ENCODE measurements around the gene CRACDL. TPM values are rescaled to one million over a fixed set of nuclear protein-coding genes. Genes with fewer than 3 reads are reported as not detected.

CRACDL gene
- total and polyA plus RNA-seq, 12 donors, result 0.33 to 3.4 (median 2.1) TPM

GRCh38 chr2:98808546-98808945 lies 127.5 kb downstream of the CRACDL start:
- intact Hi-C loops (cut with DNase I), result no loop called here
- Histone ChIP-seq H3K27ac (no peak overlapping the region), H3K4me3 (no peak overlapping the region), H3K4me1 (replicated peaks in 1 of 2) (peaks cover 0 to 14% of the 10 kb centered on the region in 2 donors), H3K36me3 (replicated peaks in 1 of 2) (no peaks in the 10 kb centered on the region), H3K27me3 (no peaks in the 10 kb centered on the region), H3K9me3 (replicated peaks in 1 of 3) (no peaks in the 10 kb centered on the region)
- DNase-seq, result no peak
- WGBS, 4 donors, result 85 to 91% (median 87%) methylated on average over 3 of the region's 3 CpGs; no CpG with 5 or more reads in 1 of the 4 donors
- TF ChIP-seq POLR2A (IDR thresholded peaks at IDR 0.05) (no peak), CTCF (IDR thresholded peaks at IDR 0.05) (no peak)

GRCh38 chr2:98807929-98808328 lies 128.1 kb downstream of the CRACDL start:
- H3K4me3 ChIP-seq, result no peak overlapping the region
- no peaks in the 10 kb centered on the region for H3K36me3 ChIP-seq (replicated peaks in 1 of 2)
- peaks cover 0 to 14% of the 10 kb centered on the region in 2 donors for H3K4me1 ChIP-seq (replicated peaks in 1 of 2)
- H3K9me3 ChIP-seq (replicated peaks in 1 of 3), result no peaks in the 10 kb centered on the region
- no peak overlapping the region for H3K27ac ChIP-seq
- 80 to 94% (median 83%) methylated on average over 5 to 9 of the region's 9 CpGs for WGBS, 4 donors
- H3K27me3 ChIP-seq, result no peaks in the 10 kb centered on the region
- no peak for DNase-seq
- intact Hi-C loops (cut with DNase I), result no loop called here
- TF ChIP-seq CTCF (IDR thresholded peaks at IDR 0.05), result no peak
- no peak for TF ChIP-seq POLR2A (IDR thresholded peaks at IDR 0.05)

- no peak for TF ChIP-seq POLR2A (IDR thresholded peaks at IDR 0.05)
- TF ChIP-seq CTCF (IDR thresholded peaks at IDR 0.05), result no peak
- H3K4me1 ChIP-seq (replicated peaks in 1 of 2), result peaks cover 0 to 14% of the 10 kb centered on the region in 2 donors
- H3K36me3 ChIP-seq (replicated peaks in 1 of 2), result no peaks in the 10 kb centered on the region
- H3K27me3 ChIP-seq, result no peaks in the 10 kb centered on the region
- WGBS, 4 donors, result 94 to 100% (median 97%) methylated on average over 3 of the region's 3 CpGs
- H3K27ac ChIP-seq, result no peak overlapping the region
- H3K9me3 ChIP-seq (replicated peaks in 1 of 3), result no peaks in the 10 kb centered on the region
- DNase-seq, result peak in 1 of 7 donors; percentile 28
- intact Hi-C loops (cut with DNase I), result no loop called here
- no peak overlapping the region for H3K4me3 ChIP-seq
Observed at GRCh38 chr2:98807221-98807620, 128.8 kb downstream of the CRACDL start.

GRCh38 chr2:98806236-98806697 lies 129.8 kb downstream of the CRACDL start:
- DNase-seq, result peak in 6 of 7 donors; percentile 22 to 84 (median 39)
- Histone ChIP-seq H3K27ac (peak overlapping the region in 2 of 5 donors; percentile 26 to 69), H3K4me3 (no peak overlapping the region), H3K9me3 (replicated peaks in 1 of 3) (no peaks in the 10 kb centered on the region), H3K4me1 (replicated peaks in 1 of 2) (peaks cover 0 to 14% of the 10 kb centered on the region in 2 donors), H3K27me3 (no peaks in the 10 kb centered on the region), H3K36me3 (replicated peaks in 1 of 2) (no peaks in the 10 kb centered on the region)
- TF ChIP-seq POLR2A (IDR thresholded peaks at IDR 0.05) (no peak), CTCF (IDR thresholded peaks at IDR 0.05) (no peak)
- intact Hi-C loops (cut with DNase I), result no loop called here
- 54 to 68% (median 58%) methylated on average over 4 to 7 of the region's 7 CpGs for WGBS, 4 donors

Measured in adrenal gland (tissue), 12 donors.